Prostate gland (tissue), 2 donors: ENCODE results near the gene SND1. TPM values are rescaled to one million over a fixed set of nuclear protein-coding genes. Genes with fewer than 3 reads are reported as not detected.

Experiments used
- DNase-seq: peaks from one replicate; pipeline ENCODE4 v3.0.0-alpha.2; 2019; ENCODE audit warnings: low spot score
- H3K27ac ChIP-seq, 2 donors: fragments of 200-600 bp; sonication (generic); 2 replicates each; pipeline ENCODE4 v1.5.1; 2017 to 2019
- H3K27me3 ChIP-seq: fragments of 200-600 bp; sonication (generic); replicated peaks from 2 replicates; pipeline ENCODE4 v1.5.1; 2019; ENCODE audit not compliant: insufficient read depth
- H3K36me3 ChIP-seq, 2 donors: fragments of 200-600 bp; sonication (generic); 1 replicate in 1 of 2; 2 replicates in 1 of 2; pipeline versions ENCODE4 v1.5.1 to v1.8.1; 2017 to 2019
- H3K4me1 ChIP-seq: fragments of 200-600 bp; sonication (generic); replicated peaks from 2 replicates; pipeline ENCODE4 v1.5.1; 2019
- H3K4me3 ChIP-seq, 2 donors: fragments of 200-600 bp; sonication (generic); 2 replicates each; pipeline ENCODE4 v1.5.1; 2017 to 2019
- H3K9me3 ChIP-seq: fragments of 200-600 bp; sonication (generic); 2 replicates; pipeline ENCODE4 v1.5.1; 2017
- CTCF ChIP-seq, 4 experiments: fragments of 200-600 bp in 2 of 4; fragments of 450-650 bp in 2 of 4; sonication (generic) in 2 of 4; IDR thresholded peaks; 1 replicate in 3 of 4; 2 replicates in 1 of 4; pipeline ENCODE4 v1.5.1; 2016 to 2019; ENCODE audit warnings: antibody characterized with exemption in 4 of 4, mild to moderate bottlenecking in 2 of 4, moderate library complexity in 2 of 4
- POLR2A ChIP-seq: fragments of 450-650 bp; IDR thresholded peaks from one replicate; pipeline ENCODE4 v1.6.1; 2016; ENCODE audit warnings: antibody characterized with exemption, mild to moderate bottlenecking
- POLR2AphosphoS5 ChIP-seq: sonication (generic); formaldehyde crosslinking; IDR thresholded peaks from one replicate; pipeline ENCODE4 v1.6.1; 2017; ENCODE audit warnings: antibody characterized with exemption
- WGBS: methylation state at CpG from one replicate; pipeline ENCODE4 v1.1.5; 2018; 5-methylcytosine and 5-hydroxymethylcytosine counted together
- intact Hi-C: fragments of 100-400 bp; cut with DNase I; formaldehyde crosslinking; loops from one replicate; pipeline ENCODE4 v1.14.2; 2022
- total RNA-seq, 2 donors: library from RNA; depleted of rRNA; stranded (reverse); fragments of >200 nt; gene quantifications; one replicate each; pipeline ENCODE4 v1.1.0, GENCODE V29; 2016

SND1 gene
- total RNA-seq, 2 donors from 2014 or later, result 175 to 190 TPM

GRCh38 chr7:127938588-127938987 is 286.6 kb downstream of the SND1 start:
- TF ChIP-seq POLR2A (no peak), POLR2AphosphoS5 (no peak), CTCF (IDR thresholded peaks at IDR 0.05) (no peak)
- no peaks in the 10 kb centered on the region for H3K9me3 ChIP-seq
- H3K4me3 ChIP-seq, result no peak overlapping the region
- WGBS, result 82% methylated on average over 2 of the region's 2 CpGs
- no peak overlapping the region for H3K27ac ChIP-seq
- DNase-seq, result no peak
- intact Hi-C loops, result no loop called here
- H3K27me3 ChIP-seq, result no peaks in the 10 kb centered on the region
- H3K4me1 ChIP-seq, result no peaks in the 10 kb centered on the region
- H3K36me3 ChIP-seq, result no peaks in the 10 kb centered on the region

GRCh38 chr7:127940381-127941160 is 288.6 kb downstream of the SND1 start:
- H3K4me1 ChIP-seq, result no peaks in the 10 kb centered on the region
- DNase-seq, result no peak
- H3K9me3 ChIP-seq, result no peaks in the 10 kb centered on the region
- WGBS, result 82% methylated on average over 5 of the region's 5 CpGs
- TF ChIP-seq POLR2A, result no peak
- no peak for TF ChIP-seq POLR2AphosphoS5
- no peak for TF ChIP-seq CTCF (IDR thresholded peaks at IDR 0.05)
- H3K36me3 ChIP-seq, result no peaks in the 10 kb centered on the region
- no peak overlapping the region for H3K4me3 ChIP-seq
- H3K27ac ChIP-seq, result no peak overlapping the region
- no peaks in the 10 kb centered on the region for H3K27me3 ChIP-seq
- intact Hi-C loops, result no loop called here

- no peaks in the 10 kb centered on the region for H3K36me3 ChIP-seq
- no peak overlapping the region for H3K27ac ChIP-seq
- H3K27me3 ChIP-seq, result no peaks in the 10 kb centered on the region
- DNase-seq, result no peak
- H3K9me3 ChIP-seq, result no peaks in the 10 kb centered on the region
- intact Hi-C loops, result no loop called here
- TF ChIP-seq POLR2A, result no peak
- TF ChIP-seq CTCF (IDR thresholded peaks at IDR 0.05), result no peak
- TF ChIP-seq POLR2AphosphoS5, result no peak
- WGBS, result 85% methylated on average over 8 of the region's 8 CpGs
- no peak overlapping the region for H3K4me3 ChIP-seq
- no peaks in the 10 kb centered on the region for H3K4me1 ChIP-seq
Measured at GRCh38 chr7:127941476-127942210, 289.6 kb downstream of the SND1 start.

GRCh38 chr7:127943541-127944521 is 291.8 kb downstream of the SND1 start:
- H3K4me1 ChIP-seq, result no peaks in the 10 kb centered on the region
- DNase-seq, result no peak
- no peaks in the 10 kb centered on the region for H3K9me3 ChIP-seq
- H3K27ac ChIP-seq, result no peak overlapping the region
- no peaks in the 10 kb centered on the region for H3K27me3 ChIP-seq
- TF ChIP-seq POLR2A, result no peak
- no peak for TF ChIP-seq CTCF (IDR thresholded peaks at IDR 0.05)
- TF ChIP-seq POLR2AphosphoS5, result no peak
- no peak overlapping the region for H3K4me3 ChIP-seq
- 76% methylated on average over 16 of the region's 16 CpGs for WGBS
- intact Hi-C loops, result no loop called here
- H3K36me3 ChIP-seq, result no peaks in the 10 kb centered on the region
